ENCODE measurements around the gene LIN7C. TPM values are rescaled to one million over a fixed set of nuclear protein-coding genes. Genes with fewer than 3 reads are reported as not detected.

LIN7C gene
- total and polyA plus RNA-seq, 2 of the 8 experiments (the other 6 are each of a cell fraction or from before 2014, with no cell fraction given), result 10.5 to 42.7 TPM

- 0 out of 2 replicates have a peak, but pooled peaks have one; percentile 33 for TF ChIP-seq ATF2 (IDR thresholded peaks at IDR 0.05; ENCODE audit: low read length)
- no peak for TF ChIP-seq JUND (IDR thresholded peaks at IDR 0.05; ENCODE audit: low read length)
Observed at GRCh38 chr11:27444801-27445215, 61.8 kb downstream of the LIN7C start (continued).

Small RNAs within 50 kb of the gene (microRNA-seq; reads per million reads assigned to microRNA genes)
- gene MIR8087 (ENCODE audit: borderline microRNAs expressed in 2 of 2, borderline number of aligned reads in 2 of 2, borderline replicate concordance in 1 of 2), result 0 reads per million in 2 experiments

Small RNAs within 50 kb of the gene (small RNA-seq; reads per million reads assigned to genes)
- gene AC100771.1 (ENCODE audit: insufficient read depth), result not detected
- not detected for gene MIR8087 (ENCODE audit: insufficient read depth)
- not detected for gene RNA5SP339 (ENCODE audit: insufficient read depth)

Other genes with a start within 250 kb of the LIN7C start
- 21.5 and 24.3 TPM in 2 replicates for gene CCDC34, start 143.6 kb downstream of the LIN7C start, total RNA-seq (2021; fragmentation: NEBNext Ultra II Directional; extraction: Animal tissue kit (Norgen Biotek cat#: 25700))
- 7.7 and 9.1 TPM in 2 replicates for gene CCDC34, start 143.6 kb downstream of the LIN7C start, polyA plus RNA-seq (2011; rRNA removed)
- 57.6 and 61.7 TPM in 2 replicates for gene LGR4, start 34.0 kb downstream of the LIN7C start, total RNA-seq (2021; fragmentation: NEBNext Ultra II Directional; extraction: Animal tissue kit (Norgen Biotek cat#: 25700))
- 21.9 and 26.6 TPM in 2 replicates for gene LGR4, start 34.0 kb downstream of the LIN7C start, polyA plus RNA-seq (2011; rRNA removed)
- gene BDNF, start 193.7 kb upstream of the LIN7C start, total RNA-seq (2021; fragmentation: NEBNext Ultra II Directional; extraction: Animal tissue kit (Norgen Biotek cat#: 25700)), result 5.4 and 6.0 TPM in 2 replicates
- gene BDNF, start 193.7 kb upstream of the LIN7C start, polyA plus RNA-seq (2011; rRNA removed), result 1.5 and 2.4 TPM in 2 replicates